NCI-H82 (cell line): ENCODE data around the gene NAXD.
"Not testable (repeated sequence)": the region's sequence is repeated elsewhere in the genome, so short reads cannot be mapped to it uniquely, and the experiment has no call there.

ENCODE experiments used
- DNase-seq: peaks from one replicate; lab custom pipeline; 2025; lab: John Stamatoyannopoulos, UW

NAXD gene

GRCh38 chr13:110593430-110594130, 21.8 kb upstream of the NAXD start:
- peak; percentile 81 for DNase-seq

GRCh38 chr13:110597041-110597689, 18.2 kb upstream of the NAXD start:
- DNase-seq = no peak

GRCh38 chr13:110600261-110600819, 15.0 kb upstream of the NAXD start:
- peak; percentile 84 for DNase-seq

GRCh38 chr13:110600980-110601379, 14.4 kb upstream of the NAXD start:
- DNase-seq = no peak

GRCh38 chr13:110605132-110605531, 10.2 kb upstream of the NAXD start:
- DNase-seq = no peak

GRCh38 chr13:110606281-110606680, 9.1 kb upstream of the NAXD start:
- DNase-seq = not testable (repeated sequence)

GRCh38 chr13:110607675-110608224, 7.6 kb upstream of the NAXD start:
- no peak for DNase-seq

- no peak for DNase-seq
These were observed 4.3 kb upstream of the NAXD start for GRCh38 chr13:110610955-110611595.

GRCh38 chr13:110615005-110615321, 382 bp upstream of the NAXD start:
- DNase-seq = no peak

GRCh38 chr13:110616103-110617101, 1.1 kb downstream of the NAXD start:
- DNase-seq = peak; percentile 42

- no peak for DNase-seq
These were observed 2.2 kb downstream of the NAXD start for GRCh38 chr13:110617321-110618072.

GRCh38 chr13:110618167-110618566, 2.8 kb downstream of the NAXD start:
- DNase-seq = no peak

- no peak for DNase-seq
These were observed 3.4 kb downstream of the NAXD start for GRCh38 chr13:110618780-110619179.

GRCh38 chr13:110620596-110620995, 5.3 kb downstream of the NAXD start:
- no peak for DNase-seq

- no peak for DNase-seq
These were observed 9.7 kb downstream of the NAXD start for GRCh38 chr13:110624766-110625756.

- no peak for DNase-seq
These were observed 10.5 kb downstream of the NAXD start for GRCh38 chr13:110625771-110626321.

- DNase-seq = no peak
These were observed 11.2 kb downstream of the NAXD start for GRCh38 chr13:110626521-110626920.

- DNase-seq = no peak
These were observed 12.0 kb downstream of the NAXD start for GRCh38 chr13:110627351-110627750.

GRCh38 chr13:110627761-110628476, 12.6 kb downstream of the NAXD start:
- no peak for DNase-seq
